Heart left ventricle (tissue), 13 donors: ENCODE measurements around the gene PERM1.

ENCODE experiments used
- POLR2A ChIP-seq, 2 donors: fragments of 450-650 bp; IDR thresholded peaks; one replicate each; pipeline ENCODE4 v1.6.1; 2017; ENCODE audit warnings: antibody characterized with exemption in 2 of 2, mild to moderate bottlenecking in 2 of 2, moderate library complexity in 2 of 2
- TF ChIP-seq, protein P1 (sequence below), 12 donors: fragments of 200-600 bp; sonication (generic) in 4 of 12; IDR thresholded peaks; one replicate each; pipeline versions ENCODE4 v1.5.0 to v1.8.0; 2018 to 2022; ENCODE audit warnings: antibody characterized with exemption in 12 of 12, mild to moderate bottlenecking in 5 of 12
- donor health status: ischemic (EF 13 %, LVEDD 7.1; RV severe dilation, severe dysfunction).
- donor health status: DM: no; HTN: yes; CAD: no.
- donor health status: DM: no; HTN: no; CAD: no.
- donor health status: ischemic (EF 25% LVEDD 6.9; RV normal size, moderate dysfunction).
- donor health status: ischemic (EF 25% LVEDD 5.7; RV mildly dilated, moderate dysfunction).
- donor health status: ischemic (EF 35%, LVEDD 5.7; RV mildly dilated, moderate dysfunction).
- donor health status: nonischemic (EF 11% LVEDD 7.7; RV severe dilation, severe dysfunction).
- donor health status: DM: yes; HTN: yes; CAD: no.
- donor health status: PGD.
- donor health status: ischemic (EF 29% LVEDD 5.4; RV normal size, mild dysfunction).
- donor health status: nonischemic (EF 23%, LVEDD 6.1; RV moderate dilation, normal function).

- TF ChIP-seq, protein P1, sequence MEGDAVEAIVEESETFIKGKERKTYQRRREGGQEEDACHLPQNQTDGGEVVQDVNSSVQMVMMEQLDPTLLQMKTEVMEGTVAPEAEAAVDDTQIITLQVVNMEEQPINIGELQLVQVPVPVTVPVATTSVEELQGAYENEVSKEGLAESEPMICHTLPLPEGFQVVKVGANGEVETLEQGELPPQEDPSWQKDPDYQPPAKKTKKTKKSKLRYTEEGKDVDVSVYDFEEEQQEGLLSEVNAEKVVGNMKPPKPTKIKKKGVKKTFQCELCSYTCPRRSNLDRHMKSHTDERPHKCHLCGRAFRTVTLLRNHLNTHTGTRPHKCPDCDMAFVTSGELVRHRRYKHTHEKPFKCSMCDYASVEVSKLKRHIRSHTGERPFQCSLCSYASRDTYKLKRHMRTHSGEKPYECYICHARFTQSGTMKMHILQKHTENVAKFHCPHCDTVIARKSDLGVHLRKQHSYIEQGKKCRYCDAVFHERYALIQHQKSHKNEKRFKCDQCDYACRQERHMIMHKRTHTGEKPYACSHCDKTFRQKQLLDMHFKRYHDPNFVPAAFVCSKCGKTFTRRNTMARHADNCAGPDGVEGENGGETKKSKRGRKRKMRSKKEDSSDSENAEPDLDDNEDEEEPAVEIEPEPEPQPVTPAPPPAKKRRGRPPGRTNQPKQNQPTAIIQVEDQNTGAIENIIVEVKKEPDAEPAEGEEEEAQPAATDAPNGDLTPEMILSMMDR (IDR thresholded peaks at IDR 0.05) = no peak
- no peak for TF ChIP-seq POLR2A (IDR thresholded peaks at IDR 0.05)
Measured at GRCh38 chr1:992362-992761, 10.5 kb upstream of the PERM1 start.
